ENCODE results near the gene GPR179.

GPR179 gene

GRCh38 chr17:38327936-38328335, 15.8 kb downstream of the GPR179 start:
- TF ChIP-seq POU6F1 (CRISPR knock-in tag; IDR thresholded peaks at IDR 0.05; ENCODE audit: borderline replicate concordance, low read depth) (no peak), TOX (CRISPR knock-in tag; IDR thresholded peaks at IDR 0.05; ENCODE audit: borderline replicate concordance) (no peak), CREB5 (CRISPR knock-in tag; IDR thresholded peaks at IDR 0.05; ENCODE audit: low read depth) (no peak), ISL1 (CRISPR knock-in tag; IDR thresholded peaks at IDR 0.05) (no peak), CSRNP3 (CRISPR knock-in tag; IDR thresholded peaks at IDR 0.05) (no peak), BACH2 (CRISPR knock-in tag; IDR thresholded peaks at IDR 0.05; ENCODE audit: borderline replicate concordance) (no peak), RARB (CRISPR knock-in tag; IDR thresholded peaks at IDR 0.05) (no peak), ZNF565 (CRISPR knock-in tag; conservative IDR thresholded peaks at IDR 0.05; ENCODE audit: low read depth) (no peak), TSHZ2 (CRISPR knock-in tag; IDR thresholded peaks at IDR 0.05) (no peak), ZFP30 (CRISPR knock-in tag; IDR thresholded peaks at IDR 0.05) (no peak), ZNF70 (CRISPR knock-in tag; IDR thresholded peaks at IDR 0.05) (no peak), ESRRG (CRISPR knock-in tag; IDR thresholded peaks at IDR 0.05) (no peak), PATZ1 (CRISPR knock-in tag; IDR thresholded peaks at IDR 0.05; ENCODE audit: borderline replicate concordance) (no peak), CSDC2 (CRISPR knock-in tag; IDR thresholded peaks at IDR 0.05) (no peak), SNAI2 (CRISPR knock-in tag; IDR thresholded peaks at IDR 0.05) (no peak), ZNF8 (CRISPR knock-in tag; IDR thresholded peaks at IDR 0.05) (no peak), TCF4 (CRISPR knock-in tag; IDR thresholded peaks at IDR 0.05; ENCODE audit: borderline replicate concordance) (no peak), ZFP3 (CRISPR knock-in tag; IDR thresholded peaks at IDR 0.05) (no peak), OSR1 (CRISPR knock-in tag; IDR thresholded peaks at IDR 0.05) (no peak), GLIS3 (CRISPR knock-in tag; IDR thresholded peaks at IDR 0.05) (no peak)
- ATAC-seq, result no peak

- no peak for ATAC-seq
These were observed 16.6 kb downstream of the GPR179 start for GRCh38 chr17:38326996-38327792.

More at GRCh38 chr17:38326996-38327792, 16.6 kb downstream of the GPR179 start:
- no peak for TF ChIP-seq GLIS3 (CRISPR knock-in tag; IDR thresholded peaks at IDR 0.05)
- no peak for TF ChIP-seq SNAI2 (CRISPR knock-in tag; IDR thresholded peaks at IDR 0.05)
- TF ChIP-seq PATZ1 (CRISPR knock-in tag; IDR thresholded peaks at IDR 0.05; ENCODE audit: borderline replicate concordance), result no peak
- TF ChIP-seq TSHZ2 (CRISPR knock-in tag; IDR thresholded peaks at IDR 0.05), result no peak

Data from SK-N-SH treated with all-trans-retinoic acid at 6 μM for 48 hours (cell line).